Ascending aorta (tissue), 2 donors: Measurements from ENCODE around the gene SPINDOC. TPM values are rescaled to one million over a fixed set of nuclear protein-coding genes. Genes with fewer than 3 reads are reported as not detected.
A peak's percentile ranks its signal among the peaks of the same experiment; 100 is the strongest.
"Not testable (repeated sequence)": the region's sequence is repeated elsewhere in the genome, so short reads cannot be mapped to it uniquely, and the experiment has no call there.

Experiments used
- DNase-seq, 2 donors: peaks; one replicate each; pipeline ENCODE4 v3.0.0-alpha.2; 2019; ENCODE audit warnings: low spot score in 2 of 2
- H3K27ac ChIP-seq, 2 donors: fragments of 200-600 bp; sonication (generic); one replicate each; pipeline ENCODE4 v1.5.1; 2016 to 2017; ENCODE audit warnings: mild to moderate bottlenecking in 1 of 2
- H3K27me3 ChIP-seq: fragments of 200-600 bp; sonication (generic); one replicate; pipeline ENCODE4 v1.5.1; 2017
- H3K36me3 ChIP-seq, 2 donors: fragments of 200-600 bp; sonication (generic); one replicate each; pipeline ENCODE4 v1.5.1; 2016
- H3K4me1 ChIP-seq, 2 donors: fragments of 200-600 bp; sonication (generic); one replicate each; pipeline ENCODE4 v1.5.1; 2016 to 2017; ENCODE audit warnings: mild to moderate bottlenecking in 1 of 2
- H3K4me3 ChIP-seq, 2 donors: fragments of 200-600 bp; sonication (generic); one replicate each; pipeline ENCODE4 v1.5.1; 2016 to 2017; ENCODE audit warnings: mild to moderate bottlenecking in 1 of 2
- H3K9me3 ChIP-seq, 2 donors: fragments of 200-600 bp; sonication (generic); one replicate each; pipeline ENCODE4 v1.5.1; 2016
- CTCF ChIP-seq, 3 experiments: fragments of 200-600 bp in 2 of 3; fragments of 450-650 bp in 1 of 3; sonication (generic) in 2 of 3; IDR thresholded peaks; one replicate each; pipeline ENCODE4 v1.5.1; 2016 to 2019; ENCODE audit warnings: antibody characterized with exemption in 3 of 3, mild to moderate bottlenecking in 1 of 3, moderate library complexity in 1 of 3
- intact Hi-C: fragments of 100-400 bp; cut with DNase I; formaldehyde crosslinking; loops from one replicate; pipeline ENCODE4 v1.15.1; 2023
- total RNA-seq: library from RNA; depleted of rRNA; stranded (reverse); fragments of >200 nt; gene quantifications from one replicate; pipeline ENCODE4 v1.1.0, GENCODE V29; 2016

Gene SPINDOC
- total RNA-seq, 1 donor from 2014 or later: 5.0 TPM

- no peaks in the 10 kb centered on the region for H3K36me3 ChIP-seq
- TF ChIP-seq CTCF (IDR thresholded peaks at IDR 0.05): peak in 2 of 3 experiments; percentile 8 to 94
- peak within 1 kb of the TSS; percentile 96 to 98 for H3K4me3 ChIP-seq
- no peaks in the 10 kb centered on the region for H3K9me3 ChIP-seq
- H3K4me1 ChIP-seq: peaks cover 6 to 7% of the 10 kb centered on the region in 2 donors
- no peaks in the 10 kb centered on the region for H3K27me3 ChIP-seq
- intact Hi-C loops: loop anchor here (1.0 to 5.0 kb wide), 5 partner anchors 45 to 379 kb away; partner anchors contain the start of genes NAA40 and SPINDOC
- peak within 1 kb of the TSS; percentile 73 to 89 for H3K27ac ChIP-seq
- DNase-seq: peak in 1 of 2 donors; percentile 80
These were observed 44.8 kb upstream of the SPINDOC start, which contains the start of gene ZFTA for GRCh38 chr11:63768237-63769041. Gene ZFTA, minus strand, starts transcription at chr11:63768775. Its CDS starts 153 bp downstream, at chr11:63768622.

GRCh38 chr11:63769042-63769713, 44.1 kb upstream of the SPINDOC start:
- intact Hi-C loops: loop anchor here (1.0 to 5.0 kb wide), 5 partner anchors 44 to 378 kb away; partner anchors contain the start of genes NAA40 and SPINDOC
- Histone ChIP-seq H3K4me1 (peaks cover 6 to 7% of the 10 kb centered on the region in 2 donors), H3K27ac (peak overlapping the region; percentile 59 to 60), H3K27me3 (no peaks in the 10 kb centered on the region), H3K36me3 (no peaks in the 10 kb centered on the region), H3K4me3 (peak overlapping the region; percentile 96 to 98), H3K9me3 (no peaks in the 10 kb centered on the region)
- DNase-seq: peak in 1 of 2 donors; percentile 69
- TF ChIP-seq CTCF (IDR thresholded peaks at IDR 0.05): no peak

- H3K4me3 ChIP-seq: peak overlapping the region; percentile 96 to 98
- H3K36me3 ChIP-seq: no peaks in the 10 kb centered on the region
- peak overlapping the region; percentile 59 to 60 for H3K27ac ChIP-seq
- intact Hi-C loops: loop anchor here (1.0 to 5.0 kb wide), 5 partner anchors 43 to 377 kb away; partner anchors contain the start of genes NAA40 and SPINDOC
- no peak for TF ChIP-seq CTCF (IDR thresholded peaks at IDR 0.05)
- no peaks in the 10 kb centered on the region for H3K27me3 ChIP-seq
- DNase-seq: no peak
- H3K4me1 ChIP-seq: peaks cover 6 to 7% of the 10 kb centered on the region in 2 donors
- no peaks in the 10 kb centered on the region for H3K9me3 ChIP-seq
These were observed 43.4 kb upstream of the SPINDOC start for GRCh38 chr11:63769714-63770455.

- Histone ChIP-seq H3K9me3 (no peaks in the 10 kb centered on the region), H3K27me3 (no peaks in the 10 kb centered on the region), H3K36me3 (no peaks in the 10 kb centered on the region), H3K27ac (no peak overlapping the region), H3K4me1 (peaks cover 6 to 7% of the 10 kb centered on the region in 2 donors), H3K4me3 (no peak overlapping the region)
- intact Hi-C loops: no loop called here
- no peak for TF ChIP-seq CTCF (IDR thresholded peaks at IDR 0.05)
- DNase-seq: no peak
These were observed 42.5 kb upstream of the SPINDOC start for GRCh38 chr11:63770763-63771162.

- H3K36me3 ChIP-seq, H3K27ac ChIP-seq, intact Hi-C loops, H3K4me1 ChIP-seq, DNase-seq, H3K9me3 ChIP-seq, H3K27me3 ChIP-seq, H3K4me3 ChIP-seq: not testable (repeated sequence)
These were observed 41.4 kb upstream of the SPINDOC start for GRCh38 chr11:63771741-63772318.
